Right atrium auricular region (tissue), 2 donors: Measurements from ENCODE around the gene SERINC1. TPM values are rescaled to one million over a fixed set of nuclear protein-coding genes. Genes with fewer than 3 reads are reported as not detected.

Experiments used
- DNase-seq: peaks from one replicate; pipeline ENCODE4 v3.0.0-alpha.2; 2019; ENCODE audit warnings: low spot score
- H3K27ac ChIP-seq, 2 donors: fragments of 200-600 bp; sonication (generic); 1 replicate in 1 of 2; 2 replicates in 1 of 2; pipeline ENCODE4 v1.5.1; 2016 to 2019
- H3K27me3 ChIP-seq, 2 donors: fragments of 200-600 bp; sonication (generic); one replicate each; pipeline versions ENCODE4 v1.5.1 to v1.6.0; 2017 to 2019
- H3K36me3 ChIP-seq: fragments of 200-600 bp; sonication (generic); one replicate; pipeline ENCODE4 v1.5.1; 2016
- H3K4me1 ChIP-seq, 2 donors: fragments of 200-600 bp; sonication (generic); one replicate each; pipeline versions ENCODE4 v1.5.1 to v1.6.0; 2017 to 2019
- H3K4me3 ChIP-seq, 2 donors: fragments of 200-600 bp; sonication (generic); 1 replicate in 1 of 2; 2 replicates in 1 of 2; pipeline ENCODE4 v1.5.1; 2017 to 2019; ENCODE audit warnings: mild to moderate bottlenecking in 1 of 2, moderate library complexity in 1 of 2
- H3K9me3 ChIP-seq, 2 donors: fragments of 200-600 bp; sonication (generic); one replicate each; pipeline ENCODE4 v1.5.1; 2019
- total RNA-seq, 2 donors: library from RNA; depleted of rRNA; stranded (reverse); fragments of >200 nt; gene quantifications; one replicate each; pipeline ENCODE4 v1.1.0, GENCODE V29; 2016
- TF ChIP-seq, protein P1 (sequence below), 2 donors: fragments of 200-600 bp; sonication (generic); IDR thresholded peaks; one replicate each; pipeline ENCODE4 v1.5.1; 2019; ENCODE audit warnings: antibody characterized with exemption in 2 of 2

Gene SERINC1
- total RNA-seq, 2 donors from 2014 or later, result 163 to 223 TPM

DNA sequence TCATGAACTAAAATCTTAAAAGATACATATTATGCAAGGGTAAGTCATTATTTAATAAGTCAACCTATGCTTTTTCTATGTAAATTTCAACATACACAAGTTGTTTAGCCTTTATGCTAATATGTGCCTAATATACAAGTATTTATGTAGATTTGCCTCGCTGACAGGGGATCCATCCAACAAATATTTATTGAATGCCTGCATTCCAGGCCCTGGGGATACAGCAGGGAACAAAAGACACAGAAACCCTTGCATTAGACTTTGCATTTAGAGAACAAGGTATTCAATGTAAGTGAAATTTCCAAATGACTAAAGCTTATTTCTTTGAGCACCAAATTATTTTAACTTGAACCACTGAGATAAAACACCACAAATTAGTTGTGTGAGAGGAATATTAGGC, 19.1 kb downstream of the SERINC1 start:
- H3K9me3 ChIP-seq, result no peaks in the 10 kb centered on the region
- no peak for DNase-seq
- peaks cover 93% of the 10 kb centered on the region for H3K36me3 ChIP-seq
- H3K27me3 ChIP-seq, result no peaks in the 10 kb centered on the region
- H3K27ac ChIP-seq, result no peak overlapping the region
- no peak overlapping the region for H3K4me3 ChIP-seq
- H3K4me1 ChIP-seq, result peaks cover 0 to 9% of the 10 kb centered on the region in 2 donors
- TF ChIP-seq, protein P1, sequence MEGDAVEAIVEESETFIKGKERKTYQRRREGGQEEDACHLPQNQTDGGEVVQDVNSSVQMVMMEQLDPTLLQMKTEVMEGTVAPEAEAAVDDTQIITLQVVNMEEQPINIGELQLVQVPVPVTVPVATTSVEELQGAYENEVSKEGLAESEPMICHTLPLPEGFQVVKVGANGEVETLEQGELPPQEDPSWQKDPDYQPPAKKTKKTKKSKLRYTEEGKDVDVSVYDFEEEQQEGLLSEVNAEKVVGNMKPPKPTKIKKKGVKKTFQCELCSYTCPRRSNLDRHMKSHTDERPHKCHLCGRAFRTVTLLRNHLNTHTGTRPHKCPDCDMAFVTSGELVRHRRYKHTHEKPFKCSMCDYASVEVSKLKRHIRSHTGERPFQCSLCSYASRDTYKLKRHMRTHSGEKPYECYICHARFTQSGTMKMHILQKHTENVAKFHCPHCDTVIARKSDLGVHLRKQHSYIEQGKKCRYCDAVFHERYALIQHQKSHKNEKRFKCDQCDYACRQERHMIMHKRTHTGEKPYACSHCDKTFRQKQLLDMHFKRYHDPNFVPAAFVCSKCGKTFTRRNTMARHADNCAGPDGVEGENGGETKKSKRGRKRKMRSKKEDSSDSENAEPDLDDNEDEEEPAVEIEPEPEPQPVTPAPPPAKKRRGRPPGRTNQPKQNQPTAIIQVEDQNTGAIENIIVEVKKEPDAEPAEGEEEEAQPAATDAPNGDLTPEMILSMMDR (IDR thresholded peaks at IDR 0.05), result no peak

DNA sequence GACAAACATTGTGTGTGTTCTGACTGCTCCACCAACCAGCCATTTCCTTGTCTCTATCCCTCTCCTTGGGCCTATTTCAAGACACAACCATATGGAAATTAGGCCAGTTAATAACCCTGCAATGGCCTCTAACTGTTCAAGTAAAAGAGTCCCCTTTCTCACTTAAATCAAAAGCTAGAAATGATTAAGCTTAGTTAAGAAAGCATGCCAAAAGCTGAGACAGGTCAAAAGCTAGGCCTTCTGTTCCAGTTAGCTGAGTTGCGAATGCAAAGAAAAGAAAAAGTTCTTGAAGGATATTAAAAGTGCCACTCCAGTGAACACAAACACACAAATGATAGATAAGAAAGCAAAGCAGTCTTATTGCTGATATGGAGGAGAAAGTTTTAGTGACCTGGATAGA, 22.5 kb downstream of the SERINC1 start:
- H3K4me3 ChIP-seq, result no peak overlapping the region
- H3K27ac ChIP-seq, result no peak overlapping the region
- no peaks in the 10 kb centered on the region for H3K9me3 ChIP-seq
- H3K36me3 ChIP-seq, result peaks cover 90% of the 10 kb centered on the region
- H3K27me3 ChIP-seq, result no peaks in the 10 kb centered on the region
- no peaks in the 10 kb centered on the region for H3K4me1 ChIP-seq
- TF ChIP-seq, protein P1 (IDR thresholded peaks at IDR 0.05), result no peak
- DNase-seq, result no peak

DNA sequence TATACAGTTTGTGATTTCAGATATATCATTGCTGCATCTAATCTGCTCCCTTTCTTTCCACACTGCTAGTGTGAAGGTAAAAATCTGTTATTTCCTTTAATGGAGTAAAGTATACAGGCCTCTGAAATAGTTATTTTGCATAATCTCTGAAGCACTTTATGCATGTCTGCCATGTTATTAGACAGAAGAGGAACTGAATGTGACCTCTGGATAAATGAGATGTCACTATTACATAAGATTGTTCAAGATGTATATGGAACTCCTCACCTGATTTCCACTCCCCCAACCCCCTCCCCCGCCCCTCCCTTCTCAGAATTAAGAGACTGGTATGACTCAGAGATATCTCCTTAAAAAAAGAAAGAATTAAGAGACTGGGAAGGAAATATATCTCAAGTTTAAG, 26.3 kb downstream of the SERINC1 start:
- Histone ChIP-seq H3K36me3 (peaks cover 75% of the 10 kb centered on the region), H3K4me3 (no peak overlapping the region), H3K27ac (no peak overlapping the region), H3K27me3 (no peaks in the 10 kb centered on the region), H3K4me1 (no peaks in the 10 kb centered on the region), H3K9me3 (no peaks in the 10 kb centered on the region)
- TF ChIP-seq, protein P1 (IDR thresholded peaks at IDR 0.05), result no peak
- no peak for DNase-seq

DNA sequence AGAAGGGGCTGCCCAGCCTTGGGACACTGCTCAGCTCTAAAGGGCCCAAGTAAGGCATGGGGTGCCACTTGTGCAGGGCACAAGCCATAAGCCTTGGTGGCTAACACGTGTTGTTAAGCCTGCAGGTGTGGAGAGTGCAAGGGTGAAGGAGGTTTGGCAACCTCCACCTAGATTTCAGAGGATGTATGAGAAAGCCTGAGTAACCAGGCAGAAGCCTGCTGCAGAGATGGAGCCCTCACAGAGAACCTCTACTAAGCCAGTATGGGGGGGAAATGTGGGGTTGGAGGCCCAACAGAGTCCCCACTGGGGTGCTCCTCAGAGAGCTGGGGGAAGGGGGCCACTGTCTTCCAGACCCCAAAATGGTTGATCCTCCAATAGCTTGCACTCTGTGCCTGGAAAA, 32.6 kb downstream of the SERINC1 start:
- Histone ChIP-seq H3K9me3 (no peaks in the 10 kb centered on the region), H3K27me3 (no peaks in the 10 kb centered on the region), H3K4me3 (no peak overlapping the region), H3K36me3 (peaks cover 55% of the 10 kb centered on the region), H3K4me1 (no peaks in the 10 kb centered on the region), H3K27ac (no peak overlapping the region)
- no peak for DNase-seq
- TF ChIP-seq, protein P1 (IDR thresholded peaks at IDR 0.05), result no peak

DNA sequence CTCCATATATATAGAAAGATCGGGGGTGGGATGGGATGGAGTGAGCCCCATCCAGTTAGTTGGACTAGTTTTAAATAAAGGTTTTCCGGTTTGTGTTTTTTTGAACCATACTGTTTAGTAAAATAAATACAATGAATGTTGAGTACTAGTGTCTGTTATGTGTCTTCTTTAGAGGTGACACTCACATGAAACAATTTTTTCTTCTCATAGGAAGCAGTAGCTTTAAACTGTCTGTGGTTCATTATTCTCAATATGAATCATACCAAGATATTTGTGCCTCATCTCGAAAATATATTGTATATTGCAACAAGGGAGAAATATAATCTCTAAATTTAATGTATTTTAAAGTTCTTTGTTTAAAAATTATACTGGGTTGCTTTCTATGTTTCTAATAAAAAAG, 38.8 kb downstream of the SERINC1 start:
- peaks cover 33% of the 10 kb centered on the region for H3K36me3 ChIP-seq
- no peaks in the 10 kb centered on the region for H3K27me3 ChIP-seq
- no peak overlapping the region for H3K4me3 ChIP-seq
- H3K4me1 ChIP-seq, result no peaks in the 10 kb centered on the region
- no peaks in the 10 kb centered on the region for H3K9me3 ChIP-seq
- no peak for DNase-seq
- no peak overlapping the region for H3K27ac ChIP-seq
- TF ChIP-seq, protein P1 (IDR thresholded peaks at IDR 0.05), result no peak

DNA sequence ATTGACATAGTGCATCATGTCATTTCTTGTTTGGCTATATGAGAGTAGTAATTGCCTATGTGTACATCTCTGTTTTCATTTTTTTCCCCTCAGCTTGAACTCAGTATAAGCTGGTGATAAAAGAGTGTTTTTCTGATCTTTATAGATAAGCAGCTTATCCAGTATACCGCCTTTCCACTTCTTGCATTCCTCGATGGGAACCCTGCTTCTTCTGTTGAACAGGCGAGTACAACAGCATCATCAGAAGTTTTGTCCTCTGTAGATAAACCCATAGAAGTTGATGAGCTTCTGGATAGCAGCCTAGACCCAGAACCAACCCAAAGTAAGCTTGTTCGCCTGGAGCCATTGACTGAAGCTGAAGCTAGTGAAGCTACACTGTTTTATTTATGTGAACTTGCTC, 39.8 kb downstream of the SERINC1 start:
- no peaks in the 10 kb centered on the region for H3K9me3 ChIP-seq
- TF ChIP-seq, protein P1 (IDR thresholded peaks at IDR 0.05), result no peak
- no peak overlapping the region for H3K27ac ChIP-seq
- no peak for DNase-seq
- H3K36me3 ChIP-seq, result peaks cover 31% of the 10 kb centered on the region
- H3K27me3 ChIP-seq, result no peaks in the 10 kb centered on the region
- H3K4me1 ChIP-seq, result no peaks in the 10 kb centered on the region
- H3K4me3 ChIP-seq, result no peak overlapping the region
